H54 (cell line): Measurements from ENCODE around the gene CFI.
"Not testable (repeated sequence)": the region's sequence is repeated elsewhere in the genome, so short reads cannot be mapped to it uniquely, and the experiment has no call there.

Experiments used
- DNase-seq: peaks from one replicate; pipeline ENCODE4 v3.0.0; 2011; ENCODE audit warnings: low spot score, mixed read lengths; ENCODE audit not compliant: insufficient read length
- FAIRE-seq: peaks from 3 replicates; lab custom pipeline; 2011; peaks lifted over from hg19 to GRCh38; lab: Jason Lieb, UNC
- POLR2A ChIP-seq: IDR thresholded peaks from 2 replicates; pipeline ENCODE4 v1.6.1; 2011; ENCODE audit warnings: low read depth, mild to moderate bottlenecking, low read length

Gene CFI

GRCh38 chr4:109815151-109816081 lies 13.6 kb upstream of the CFI start, which contains the start of gene GAR1:
Gene GAR1, plus strand, starts transcription at chr4:109815762. Its CDS starts 403 bp downstream, at chr4:109816165.
- FAIRE-seq (peak; percentile 95), DNase-seq (peak; percentile 72)
- peak; percentile 35; the same call in 1 of the 2 replicates for TF ChIP-seq POLR2A

GRCh38 chr4:109811707-109812106 lies 9.9 kb upstream of the CFI start:
- no peak for DNase-seq
- FAIRE-seq: no peak
- no peak for TF ChIP-seq POLR2A

GRCh38 chr4:109810552-109811387 lies 9.0 kb upstream of the CFI start:
- FAIRE-seq (no peak), DNase-seq (no peak)
- TF ChIP-seq POLR2A: no peak

- no peak for FAIRE-seq
- TF ChIP-seq POLR2A: no peak
Observed at GRCh38 chr4:109809655-109810054, 7.9 kb upstream of the CFI start.

GRCh38 chr4:109803924-109804571 lies 2.2 kb upstream of the CFI start:
- FAIRE-seq (no peak), DNase-seq (no peak)
- no peak for TF ChIP-seq POLR2A

More at GRCh38 chr4:109809655-109810054, 7.9 kb upstream of the CFI start:
- DNase-seq: no peak

GRCh38 chr4:109801099-109801789 lies 555 bp downstream of the CFI start:
- no peak for DNase-seq
- no peak for TF ChIP-seq POLR2A
- FAIRE-seq: no peak

GRCh38 chr4:109798866-109799265 lies 2.9 kb downstream of the CFI start:
- DNase-seq: no peak
- FAIRE-seq: no peak
- no peak for TF ChIP-seq POLR2A

- no peak for DNase-seq
- no peak for FAIRE-seq
- TF ChIP-seq POLR2A: no peak
Observed at GRCh38 chr4:109795059-109795458, 6.7 kb downstream of the CFI start.

GRCh38 chr4:109787807-109788206 lies 14.0 kb downstream of the CFI start:
- no peak for FAIRE-seq
- no peak for TF ChIP-seq POLR2A

GRCh38 chr4:109786846-109787245 lies 15.0 kb downstream of the CFI start:
- DNase-seq (no peak), FAIRE-seq (no peak)
- TF ChIP-seq POLR2A: no peak

More at GRCh38 chr4:109787807-109788206, 14.0 kb downstream of the CFI start:
- no peak for DNase-seq

GRCh38 chr4:109782092-109782491 lies 19.7 kb downstream of the CFI start:
- not testable (repeated sequence) for DNase-seq, FAIRE-seq

- no peak for DNase-seq
- no peak for TF ChIP-seq POLR2A
- no peak for FAIRE-seq
Observed at GRCh38 chr4:109764789-109765402, 36.9 kb downstream of the CFI start.
